ENCODE results near the gene ZNF835.

ZNF835 gene

GRCh38 chr19:56661248-56661647 is 10.3 kb downstream of the ZNF835 start:
- DNase-seq, result no peak

GRCh38 chr19:56660381-56661107 is 11.0 kb downstream of the ZNF835 start:
- no peak for DNase-seq

GRCh38 chr19:56654151-56654550 is 17.4 kb downstream of the ZNF835 start:
- no peak for DNase-seq

DNA sequence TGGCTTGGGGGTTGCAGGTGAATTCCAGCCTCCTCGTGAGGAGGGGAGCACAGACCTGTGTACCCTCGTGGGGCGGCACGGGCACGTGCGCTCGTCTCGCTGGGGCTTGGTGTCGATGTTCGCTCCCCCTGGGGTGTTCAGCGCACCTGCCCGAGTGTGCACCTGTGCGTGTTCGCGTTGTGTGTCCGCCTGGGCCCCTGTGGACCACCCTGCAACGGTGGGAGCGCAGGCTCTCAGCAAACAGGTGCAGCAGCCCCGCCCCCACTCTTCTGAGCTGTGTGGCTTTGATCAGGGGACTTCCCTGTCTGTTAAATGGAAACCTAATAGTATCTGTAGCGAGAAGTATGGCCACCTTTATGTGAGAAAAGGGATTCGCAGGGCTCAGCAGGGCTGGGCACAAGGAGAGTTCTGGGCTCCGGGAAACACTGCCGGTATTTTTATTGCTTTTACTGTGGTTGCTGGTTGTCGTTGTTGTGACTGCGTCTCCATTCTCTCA is 28.0 kb downstream of the ZNF835 start:
- DNase-seq, result no peak

DNA sequence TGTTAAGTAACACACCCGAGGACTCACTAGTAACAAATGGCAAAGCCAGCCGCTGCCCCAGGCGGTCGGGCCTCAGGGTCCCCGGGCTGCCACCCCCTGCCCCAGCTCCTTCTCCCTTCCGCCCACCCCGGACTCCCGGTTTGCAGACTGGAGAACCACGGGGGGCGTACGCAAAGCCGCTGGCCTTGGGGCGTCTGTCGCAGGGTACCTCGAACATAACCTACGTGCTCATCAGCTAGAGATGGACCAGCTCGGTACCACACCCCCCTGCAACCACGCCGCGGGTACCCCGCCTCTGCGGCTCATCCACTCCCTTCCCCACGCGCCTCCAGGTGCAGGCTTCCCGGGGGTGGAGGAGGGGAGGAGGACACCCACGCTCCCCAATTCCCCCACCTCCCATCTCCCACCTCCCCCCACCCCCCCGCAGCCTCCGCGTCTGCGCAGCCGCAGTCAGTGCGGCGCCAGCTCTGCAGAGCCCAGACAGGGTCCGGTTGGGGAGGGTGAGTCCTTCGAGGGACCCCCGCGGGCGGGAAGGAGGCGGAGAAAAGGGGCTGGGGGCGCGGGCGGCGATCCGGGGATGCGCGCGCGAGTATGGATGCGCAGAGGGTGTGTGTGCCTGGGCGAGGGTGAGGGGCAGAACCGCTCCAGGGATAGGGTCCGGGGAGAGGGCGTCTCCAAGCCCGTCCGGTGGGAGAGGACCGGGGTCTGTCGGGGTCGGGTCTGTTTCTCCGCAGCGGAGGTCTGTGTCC is 28.7 kb downstream of the ZNF835 start, which contains the start of gene SMIM17:
SMIM17 (plus strand) TSS at position 449 of the 749 bp plus-strand sequence. CDS start 2,509 bp downstream, outside the sequence.
- no peak for DNase-seq

DNA sequence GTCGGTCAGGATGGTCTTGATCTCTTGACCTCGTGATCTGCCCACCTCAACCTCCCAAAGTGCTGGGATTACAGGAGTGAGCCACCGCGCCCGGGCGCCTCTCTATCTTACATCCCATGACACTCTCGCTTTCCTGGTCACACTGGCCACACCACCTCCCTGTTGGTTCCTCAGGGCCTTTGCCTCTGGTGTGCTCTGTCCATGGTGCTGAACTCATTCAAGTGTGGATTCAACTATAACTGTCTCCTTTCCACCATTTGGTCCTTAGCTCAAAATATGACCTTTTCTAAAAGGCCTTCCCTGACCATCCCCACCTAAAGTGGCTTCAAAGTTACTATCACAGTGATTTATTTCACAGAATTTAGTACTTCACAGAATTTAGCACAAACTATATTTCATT is 32.3 kb downstream of the ZNF835 start:
- no peak for DNase-seq

- no peak for DNase-seq
These were observed 33.5 kb downstream of the ZNF835 start for GRCh38 chr19:56637976-56638555.

- DNase-seq, result no peak
These were observed 38.5 kb downstream of the ZNF835 start for GRCh38 chr19:56633021-56633420.

GRCh38 chr19:56625708-56626107 is 45.8 kb downstream of the ZNF835 start:
- no peak for DNase-seq

GRCh38 chr19:56623006-56623405 is 48.6 kb downstream of the ZNF835 start:
- DNase-seq, result no peak

GRCh38 chr19:56622374-56622773 is 49.2 kb downstream of the ZNF835 start:
- no peak for DNase-seq

DNA sequence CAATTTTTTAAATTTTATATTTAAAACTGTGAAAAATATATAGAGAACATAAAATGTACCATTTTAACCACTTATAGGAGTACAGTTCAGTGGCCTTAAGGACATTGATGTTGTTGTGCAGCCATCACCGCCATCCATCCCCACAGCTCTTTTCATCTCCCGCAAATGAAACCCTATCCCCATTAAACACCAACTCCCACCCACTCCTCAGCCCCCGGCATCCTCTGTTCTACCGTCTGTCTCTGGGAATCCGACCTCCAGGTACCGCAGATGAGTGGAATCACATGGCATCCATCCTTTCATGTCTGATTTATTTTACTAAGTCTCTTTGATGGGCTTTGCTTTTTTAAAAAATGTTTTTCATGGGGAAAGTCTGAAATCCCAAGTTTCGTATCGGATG is 52.4 kb downstream of the ZNF835 start:
- no peak for DNase-seq

GRCh38 chr19:56617531-56617930 is 54.0 kb downstream of the ZNF835 start:
- no peak for DNase-seq

DNA sequence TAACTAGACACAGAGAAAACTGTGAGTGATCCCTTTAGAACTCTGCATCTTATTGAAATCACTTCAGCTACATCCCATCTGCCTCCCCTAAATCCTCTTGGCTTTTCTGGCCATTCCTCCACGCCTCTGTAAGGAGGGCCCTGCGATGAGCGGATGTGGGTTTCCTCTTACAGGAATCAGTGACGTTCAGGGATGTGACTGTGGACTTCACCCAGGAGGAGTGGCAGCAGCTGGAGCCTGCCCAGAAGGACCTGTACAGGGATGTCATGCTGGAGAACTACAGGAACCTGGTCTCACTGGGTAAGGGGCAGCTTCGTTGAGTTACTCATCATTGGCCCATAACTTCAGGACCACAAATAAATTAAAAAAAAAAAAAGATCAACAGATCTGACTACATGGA is 57.9 kb downstream of the ZNF835 start:
- DNase-seq, result no peak

- DNase-seq, result no peak
These were observed 58.8 kb downstream of the ZNF835 start for GRCh38 chr19:56612737-56613136.

Measured in NCI-H187 (cell line).